Brain microvascular endothelial cell (primary cell): ENCODE results near the gene CAPN8.

Experiments used
- DNase-seq: peaks from one replicate; pipeline ENCODE4 v3.0.0-alpha.2; 2020
- H3K27ac ChIP-seq: fragments of 250-450 bp; sonication (Bioruptor Pico); 2 replicates; pipeline ENCODE4 v1.5.1; 2020; ENCODE audit warnings: mild to moderate bottlenecking, moderate library complexity
- H3K27me3 ChIP-seq: fragments of 250-450 bp; sonication (Bioruptor Pico); replicated peaks from 2 replicates; pipeline ENCODE4 v1.5.1; 2020; ENCODE audit warnings: mild to moderate bottlenecking
- H3K36me3 ChIP-seq: fragments of 250-450 bp; sonication (Bioruptor Pico); replicated peaks from 2 replicates; pipeline ENCODE4 v1.5.1; 2020; ENCODE audit warnings: mild to moderate bottlenecking
- H3K4me3 ChIP-seq: 2 replicates; pipeline ENCODE4 v1.5.1; 2011; ENCODE audit warnings: low read depth, mild to moderate bottlenecking, control low read depth, low read length, moderate library complexity
- CTCF ChIP-seq: IDR thresholded peaks from 2 replicates; pipeline ENCODE4 v1.5.1; 2011; ENCODE audit warnings: low read depth, mild to moderate bottlenecking, moderate library complexity, low read length, control low read depth, inconsistent platforms; ENCODE audit errors: missing control alignments
- in situ Hi-C: cut with HindIII; loops from 2 replicates; pipeline ENCODE4 v1.10.0; 2017; ENCODE audit warnings: low sequenced_read_pairs, low pct_ligation_motif_present

CAPN8 gene

GRCh38 chr1:223647249-223647648 lies 18.3 kb downstream of the CAPN8 start:
- Histone ChIP-seq H3K27ac (no peak overlapping the region), H3K36me3 (no peaks in the 10 kb centered on the region), H3K27me3 (no peaks in the 10 kb centered on the region), H3K4me3 (no peak overlapping the region)
- TF ChIP-seq CTCF = no peak
- DNase-seq = no peak
- in situ Hi-C loops = no loop called here

GRCh38 chr1:223645903-223646302 lies 19.6 kb downstream of the CAPN8 start:
- TF ChIP-seq CTCF = no peak
- in situ Hi-C loops = no loop called here
- Histone ChIP-seq H3K27me3 (no peaks in the 10 kb centered on the region), H3K4me3 (no peak overlapping the region), H3K27ac (no peak overlapping the region), H3K36me3 (no peaks in the 10 kb centered on the region)
- DNase-seq = no peak

- H3K27me3 ChIP-seq = no peaks in the 10 kb centered on the region
- TF ChIP-seq CTCF = no peak
- DNase-seq = no peak
- H3K27ac ChIP-seq = no peak overlapping the region
- no peak overlapping the region for H3K4me3 ChIP-seq
- in situ Hi-C loops = no loop called here
- no peaks in the 10 kb centered on the region for H3K36me3 ChIP-seq
Observed at GRCh38 chr1:223642237-223642636, 23.3 kb downstream of the CAPN8 start.

- Histone ChIP-seq H3K36me3 (no peaks in the 10 kb centered on the region), H3K27me3 (no peaks in the 10 kb centered on the region), H3K27ac (no peak overlapping the region), H3K4me3 (no peak overlapping the region)
- DNase-seq = no peak
- TF ChIP-seq CTCF = no peak
- in situ Hi-C loops = no loop called here
Observed at GRCh38 chr1:223641523-223642039, 23.9 kb downstream of the CAPN8 start.

GRCh38 chr1:223639331-223639749 lies 26.2 kb downstream of the CAPN8 start:
- in situ Hi-C loops = no loop called here
- Histone ChIP-seq H3K4me3 (no peak overlapping the region), H3K27ac (no peak overlapping the region), H3K27me3 (no peaks in the 10 kb centered on the region), H3K36me3 (no peaks in the 10 kb centered on the region)
- DNase-seq = no peak
- TF ChIP-seq CTCF = no peak

- no peak for TF ChIP-seq CTCF
- DNase-seq = no peak
- H3K27ac ChIP-seq = no peak overlapping the region
- no peaks in the 10 kb centered on the region for H3K36me3 ChIP-seq
- H3K27me3 ChIP-seq = no peaks in the 10 kb centered on the region
- in situ Hi-C loops = no loop called here
- no peak overlapping the region for H3K4me3 ChIP-seq
Observed at GRCh38 chr1:223635236-223635635, 30.3 kb downstream of the CAPN8 start.
